ENCODE data around the gene LSAMP. TPM values are rescaled to one million over a fixed set of nuclear protein-coding genes. Genes with fewer than 3 reads are reported as not detected.

Gene LSAMP
- total RNA-seq, 1 donor from 2014 or later = 18.0 TPM

GRCh38 chr3:116429479-116430269 lies 15.6 kb downstream of the LSAMP start:
- Histone ChIP-seq H3K27ac (no peak overlapping the region), H3K4me1 (peaks cover 13% of the 10 kb centered on the region), H3K9ac (no peak overlapping the region), H2AFZ (replicated peaks) (no peak overlapping the region), H3F3A (ENCODE audit: low read depth) (no peaks in the 10 kb centered on the region), H3K9me3 (ENCODE audit: low read depth) (no peaks in the 10 kb centered on the region), H4K20me1 (ENCODE audit: low read depth) (no peaks in the 10 kb centered on the region), H3K27me3 (no peaks in the 10 kb centered on the region), H3K36me3 (no peaks in the 10 kb centered on the region), H3K79me2 (ENCODE audit: low read depth) (no peaks in the 10 kb centered on the region), H3K4me2 (no peak overlapping the region), H3K4me3 (no peak overlapping the region)
- Mint-ChIP-seq H3K4me1 (peaks cover 6% of the 10 kb centered on the region), H3K36me3 (peaks cover 13% of the 10 kb centered on the region), H3K9me3 (peaks cover 5% of the 10 kb centered on the region), H3K27me3 (ENCODE audit: insufficient read depth, low read depth) (no peaks in the 10 kb centered on the region), H3K4me3 (no peak overlapping the region), H3K27ac (no peak overlapping the region)
- TF ChIP-seq EZH2phosphoT487 (IDR thresholded peaks at IDR 0.05) = no peak
- TF ChIP-seq EZH2 (IDR thresholded peaks at IDR 0.05) = no peak
- TF ChIP-seq CTCF (IDR thresholded peaks at IDR 0.05) = no peak
- no peak for DNase-seq (ENCODE audit: low spot score)

- no peak for TF ChIP-seq CTCF (IDR thresholded peaks at IDR 0.05)
- TF ChIP-seq EZH2phosphoT487 (IDR thresholded peaks at IDR 0.05) = no peak
- no peak for TF ChIP-seq EZH2 (IDR thresholded peaks at IDR 0.05)
- no peak overlapping the region for H3K4me3 Mint-ChIP-seq
- DNase-seq (ENCODE audit: low spot score) = no peak
- Histone ChIP-seq H3K4me3 (no peak overlapping the region), H3K36me3 (peaks cover 6% of the 10 kb centered on the region), H3K27ac (no peak overlapping the region), H3K4me1 (peaks cover 31% of the 10 kb centered on the region), H3K27me3 (no peaks in the 10 kb centered on the region), H3K79me2 (ENCODE audit: low read depth) (peaks cover 4% of the 10 kb centered on the region), H4K20me1 (ENCODE audit: low read depth) (no peaks in the 10 kb centered on the region), H3F3A (ENCODE audit: low read depth) (peaks cover 24% of the 10 kb centered on the region), H3K9me3 (ENCODE audit: low read depth) (no peaks in the 10 kb centered on the region), H3K9ac (no peak overlapping the region), H2AFZ (replicated peaks) (no peak overlapping the region), H3K4me2 (no peak overlapping the region)
- peaks cover 26% of the 10 kb centered on the region for H3K4me1 Mint-ChIP-seq
- no peaks in the 10 kb centered on the region for H3K27me3 Mint-ChIP-seq (ENCODE audit: insufficient read depth, low read depth)
- peaks cover 10% of the 10 kb centered on the region for H3K36me3 Mint-ChIP-seq
- no peak overlapping the region for H3K27ac Mint-ChIP-seq
- H3K9me3 Mint-ChIP-seq = peaks cover 5% of the 10 kb centered on the region
Measured at GRCh38 chr3:116426036-116426435, 19.3 kb downstream of the LSAMP start.

GRCh38 chr3:116425126-116425525 lies 20.2 kb downstream of the LSAMP start:
- Mint-ChIP-seq H3K4me1 (peaks cover 26% of the 10 kb centered on the region), H3K4me3 (no peak overlapping the region), H3K9me3 (peaks cover 5% of the 10 kb centered on the region), H3K27me3 (ENCODE audit: insufficient read depth, low read depth) (no peaks in the 10 kb centered on the region), H3K27ac (no peak overlapping the region), H3K36me3 (peaks cover 12% of the 10 kb centered on the region)
- Histone ChIP-seq H2AFZ (replicated peaks) (no peak overlapping the region), H3K9ac (no peak overlapping the region), H3K9me3 (ENCODE audit: low read depth) (no peaks in the 10 kb centered on the region), H3F3A (ENCODE audit: low read depth) (peaks cover 24% of the 10 kb centered on the region), H3K4me2 (no peak overlapping the region), H3K27me3 (no peaks in the 10 kb centered on the region), H3K79me2 (ENCODE audit: low read depth) (peaks cover 4% of the 10 kb centered on the region), H3K36me3 (peaks cover 6% of the 10 kb centered on the region), H3K4me3 (no peak overlapping the region), H3K4me1 (peaks cover 31% of the 10 kb centered on the region), H3K27ac (no peak overlapping the region), H4K20me1 (ENCODE audit: low read depth) (no peaks in the 10 kb centered on the region)
- TF ChIP-seq CTCF (IDR thresholded peaks at IDR 0.05) = no peak
- TF ChIP-seq EZH2phosphoT487 (IDR thresholded peaks at IDR 0.05) = no peak
- TF ChIP-seq EZH2 (IDR thresholded peaks at IDR 0.05) = no peak
- no peak for DNase-seq (ENCODE audit: low spot score)

Measured in neural progenitor cell (in vitro differentiated cells).